ENCODE results near the gene ORM2. TPM values are rescaled to one million over a fixed set of nuclear protein-coding genes. Genes with fewer than 3 reads are reported as not detected.

The ORM2 gene
- total RNA-seq, 1 experiment from 2014 or later = 46.0 TPM

- ChIA-PET CTCF (interaction anchor here (1.0 kb wide), 1 partner anchor 66 kb away, joined by 4 read pairs; no protein-coding TSS in a partner anchor), POLR2A (no interaction called here)
- Mint-ChIP-seq H3K36me3 (ENCODE audit: insufficient read depth, unreplicated experiment) (peaks cover 25% of the 10 kb centered on the region), H3K4me1 (ENCODE audit: low read depth, unreplicated experiment) (peaks cover 6% of the 10 kb centered on the region), H3K27ac (ENCODE audit: unreplicated experiment) (no peak overlapping the region), H3K4me3 (ENCODE audit: unreplicated experiment) (no peak overlapping the region), H3K27me3 (ENCODE audit: insufficient read depth, unreplicated experiment) (no peaks in the 10 kb centered on the region), H3K9me3 (ENCODE audit: unreplicated experiment) (no peaks in the 10 kb centered on the region)
- Histone ChIP-seq H3K9me3 (no peaks in the 10 kb centered on the region), H3K4me1 (peaks cover 11% of the 10 kb centered on the region), H3K36me3 (ENCODE audit: control insufficient read depth, insufficient read depth, low read length) (no peaks in the 10 kb centered on the region), H3K27me3 (replicated peaks; ENCODE audit: control insufficient read depth, insufficient read depth, low read length) (no peaks in the 10 kb centered on the region), H3K4me3 (ENCODE audit: low read depth, low read length) (no peak overlapping the region)
- peak; percentile 65 to 76 for TF ChIP-seq CTCF (IDR thresholded peaks at IDR 0.05; ENCODE audit: insufficient read depth in 1 of 2, low read depth in 1 of 2, low read length in 1 of 2, severe bottlenecking in 1 of 2, unreplicated experiment in 1 of 2)
- BruUV-seq (replicated peaks) = no TSS peak
- intact Hi-C loops (cut with micrococcal nuclease; ENCODE audit: unreplicated experiment) = no loop called here
- DNase-seq = peak; percentile 51 to 58
Measured at GRCh38 chr9:114339130-114339908, 9.7 kb downstream of the ORM2 start.

GRCh38 chr9:114341152-114341830 is 11.6 kb downstream of the ORM2 start:
- Histone ChIP-seq H3K27me3 (replicated peaks; ENCODE audit: control insufficient read depth, insufficient read depth, low read length) (no peaks in the 10 kb centered on the region), H3K4me1 (peaks cover 8% of the 10 kb centered on the region; the same call in 1 of the 2 replicates), H3K4me3 (ENCODE audit: low read depth, low read length) (no peak overlapping the region), H3K9me3 (no peaks in the 10 kb centered on the region), H3K36me3 (ENCODE audit: control insufficient read depth, insufficient read depth, low read length) (no peaks in the 10 kb centered on the region)
- no peak overlapping the region for H3K4me3 Mint-ChIP-seq (ENCODE audit: unreplicated experiment)
- POLR2A ChIA-PET = no interaction called here
- peaks cover 24% of the 10 kb centered on the region for H3K36me3 Mint-ChIP-seq (ENCODE audit: insufficient read depth, unreplicated experiment)
- no peaks in the 10 kb centered on the region for H3K9me3 Mint-ChIP-seq (ENCODE audit: unreplicated experiment)
- no TSS peak for BruUV-seq (replicated peaks)
- TF ChIP-seq CTCF (IDR thresholded peaks at IDR 0.05; ENCODE audit: insufficient read depth in 1 of 2, low read depth in 1 of 2, low read length in 1 of 2, severe bottlenecking in 1 of 2, unreplicated experiment in 1 of 2) = no peak
- H3K4me1 Mint-ChIP-seq (ENCODE audit: low read depth, unreplicated experiment) = no peaks in the 10 kb centered on the region
- DNase-seq = no peak
- no peak overlapping the region for H3K27ac Mint-ChIP-seq (ENCODE audit: unreplicated experiment)
- intact Hi-C loops (cut with micrococcal nuclease; ENCODE audit: unreplicated experiment) = no loop called here
- CTCF ChIA-PET = no interaction called here
- no peaks in the 10 kb centered on the region for H3K27me3 Mint-ChIP-seq (ENCODE audit: insufficient read depth, unreplicated experiment)

- H3K27ac Mint-ChIP-seq (ENCODE audit: unreplicated experiment) = no peak overlapping the region
- intact Hi-C loops (cut with micrococcal nuclease; ENCODE audit: unreplicated experiment) = no loop called here
- CTCF ChIA-PET = no interaction called here
Measured at GRCh38 chr9:114341991-114342390, 12.3 kb downstream of the ORM2 start.

More at GRCh38 chr9:114341991-114342390, 12.3 kb downstream of the ORM2 start:
- H3K27me3 ChIP-seq (replicated peaks; ENCODE audit: control insufficient read depth, insufficient read depth, low read length) = no peaks in the 10 kb centered on the region
- peaks cover 30% of the 10 kb centered on the region for H3K36me3 Mint-ChIP-seq (ENCODE audit: insufficient read depth, unreplicated experiment)
- H3K27me3 Mint-ChIP-seq (ENCODE audit: insufficient read depth, unreplicated experiment) = no peaks in the 10 kb centered on the region
- no peaks in the 10 kb centered on the region for H3K9me3 ChIP-seq
- POLR2A ChIA-PET = no interaction called here
- no peak for TF ChIP-seq CTCF (IDR thresholded peaks at IDR 0.05; ENCODE audit: insufficient read depth in 1 of 2, low read depth in 1 of 2, low read length in 1 of 2, severe bottlenecking in 1 of 2, unreplicated experiment in 1 of 2)
- H3K4me3 ChIP-seq (ENCODE audit: low read depth, low read length) = no peak overlapping the region
- H3K4me1 ChIP-seq = peaks cover 8% of the 10 kb centered on the region; the same call in 1 of the 2 replicates
- H3K9me3 Mint-ChIP-seq (ENCODE audit: unreplicated experiment) = no peaks in the 10 kb centered on the region
- no TSS peak for BruUV-seq (replicated peaks)
- no peaks in the 10 kb centered on the region for H3K4me1 Mint-ChIP-seq (ENCODE audit: low read depth, unreplicated experiment)
- no peak overlapping the region for H3K4me3 Mint-ChIP-seq (ENCODE audit: unreplicated experiment)
- DNase-seq = no peak
- H3K36me3 ChIP-seq (ENCODE audit: control insufficient read depth, insufficient read depth, low read length) = no peaks in the 10 kb centered on the region

Measured in Caco-2 (cell line).